HG03521 (cell line): ENCODE results near the gene PROKR1.
"Not testable (repeated sequence)": the region's sequence is repeated elsewhere in the genome, so short reads cannot be mapped to it uniquely, and the experiment has no call there.

Source experiments
- ATAC-seq: cut with Tn5 transposase; IDR thresholded peaks from one replicate; pipeline ENCODE4 v1.9.1; 2021; ENCODE audit warnings: mild to moderate bottlenecking, moderate library complexity; ENCODE audit not compliant: unreplicated experiment

PROKR1 gene

GRCh38 chr2:68653538-68653982, 10.2 kb downstream of the PROKR1 start:
- no peak for ATAC-seq

- ATAC-seq: no peak
Measured at GRCh38 chr2:68658266-68658665, 14.9 kb downstream of the PROKR1 start.

GRCh38 chr2:68659081-68659480, 15.7 kb downstream of the PROKR1 start:
- ATAC-seq: no peak

GRCh38 chr2:68660658-68661057, 17.3 kb downstream of the PROKR1 start:
- no peak for ATAC-seq

GRCh38 chr2:68662466-68662865, 19.1 kb downstream of the PROKR1 start:
- ATAC-seq: no peak

GRCh38 chr2:68663371-68664156, 20.2 kb downstream of the PROKR1 start:
- no peak for ATAC-seq

- no peak for ATAC-seq
Measured at GRCh38 chr2:68667371-68667770, 24.0 kb downstream of the PROKR1 start.

- no peak for ATAC-seq
Measured at GRCh38 chr2:68669651-68670050, 26.3 kb downstream of the PROKR1 start.

- no peak for ATAC-seq
Measured at GRCh38 chr2:68671961-68672360, 28.6 kb downstream of the PROKR1 start.

- no peak for ATAC-seq
Measured at GRCh38 chr2:68673631-68674030, 30.3 kb downstream of the PROKR1 start.

- ATAC-seq: no peak
Measured at GRCh38 chr2:68675470-68675869, 32.1 kb downstream of the PROKR1 start.

GRCh38 chr2:68677837-68678236, 34.5 kb downstream of the PROKR1 start:
- ATAC-seq: not testable (repeated sequence)

GRCh38 chr2:68679166-68679916, 36.0 kb downstream of the PROKR1 start:
- ATAC-seq: not testable (repeated sequence)

- not testable (repeated sequence) for ATAC-seq
Measured at GRCh38 chr2:68679917-68680267, 36.5 kb downstream of the PROKR1 start.

- no peak for ATAC-seq
Measured at GRCh38 chr2:68684197-68684596, 40.8 kb downstream of the PROKR1 start.

GRCh38 chr2:68686178-68686577, 42.8 kb downstream of the PROKR1 start:
- ATAC-seq: no peak

- ATAC-seq: no peak
Measured at GRCh38 chr2:68687018-68687417, 43.6 kb downstream of the PROKR1 start.

GRCh38 chr2:68689553-68690537, 46.5 kb downstream of the PROKR1 start:
- peak; percentile 88 for ATAC-seq

- no peak for ATAC-seq
Measured at GRCh38 chr2:68690851-68691250, 47.5 kb downstream of the PROKR1 start.

- ATAC-seq: no peak
Measured at GRCh38 chr2:68692511-68692910, 49.1 kb downstream of the PROKR1 start.

- ATAC-seq: no peak
Measured at GRCh38 chr2:68693951-68694350, 50.6 kb downstream of the PROKR1 start.
